Fibroblast of the aortic adventitia (primary cell): ENCODE measurements around the gene ATP5F1D. TPM values are rescaled to one million over a fixed set of nuclear protein-coding genes. Genes with fewer than 3 reads are reported as not detected.

ENCODE experiments used
- DNase-seq: peaks from one replicate; pipeline ENCODE4 v3.0.0-alpha.2; 2010; ENCODE audit warnings: low read depth
- H3K4me3 ChIP-seq: 2 replicates; pipeline ENCODE4 v1.5.1; 2011; ENCODE audit warnings: low read depth, mild to moderate bottlenecking, control low read depth, low read length, moderate library complexity
- CTCF ChIP-seq: IDR thresholded peaks from 2 replicates; pipeline ENCODE4 v1.5.1; 2011; ENCODE audit warnings: mild to moderate bottlenecking, low read length, control low read depth, inconsistent platforms; ENCODE audit not compliant: insufficient read depth
- total RNA-seq: library from RNA; depleted of rRNA; stranded (reverse); fragments of >200 nt; gene quantifications from 2 replicates; pipeline ENCODE4 v1.2.3, GENCODE V29; 2012; ENCODE audit warnings: low replicate concordance

ATP5F1D gene
- total RNA-seq, 1 donor = 15.7 TPM

- TF ChIP-seq CTCF = no peak
- no peak overlapping the region for H3K4me3 ChIP-seq
- DNase-seq = no peak
Observed at GRCh38 chr19:1210227-1210538, 31.4 kb upstream of the ATP5F1D start.

- no peak for TF ChIP-seq CTCF
- DNase-seq = no peak
- H3K4me3 ChIP-seq = no peak overlapping the region
Observed at GRCh38 chr19:1211494-1212234, 29.9 kb upstream of the ATP5F1D start.

GRCh38 chr19:1213391-1214286 lies 27.9 kb upstream of the ATP5F1D start:
- no peak overlapping the region for H3K4me3 ChIP-seq
- DNase-seq = no peak
- no peak for TF ChIP-seq CTCF

GRCh38 chr19:1214299-1214861 lies 27.2 kb upstream of the ATP5F1D start:
- H3K4me3 ChIP-seq = no peak overlapping the region
- no peak for DNase-seq
- TF ChIP-seq CTCF = no peak

GRCh38 chr19:1214862-1215731 lies 26.5 kb upstream of the ATP5F1D start:
- no peak overlapping the region for H3K4me3 ChIP-seq
- DNase-seq = no peak
- no peak for TF ChIP-seq CTCF

- no peak overlapping the region for H3K4me3 ChIP-seq
- DNase-seq = no peak
- no peak for TF ChIP-seq CTCF
Observed at GRCh38 chr19:1216756-1217155, 24.8 kb upstream of the ATP5F1D start.
